Thymus (tissue), 11 donors: ENCODE measurements around the gene HNRNPU. TPM values are rescaled to one million over a fixed set of nuclear protein-coding genes. Genes with fewer than 3 reads are reported as not detected.
A peak's percentile ranks its signal among the peaks of the same experiment; 100 is the strongest.

Experiments used
- DNase-seq, 9 donors: peaks; one replicate each; pipeline ENCODE4 v3.0.0-alpha.2; 2013; ENCODE audit warnings: low spot score in 9 of 9, low read depth in 6 of 9, missing footprints in 1 of 9
- H3K27ac ChIP-seq, 2 donors: one replicate each; pipeline ENCODE4 v1.5.1; 2013; ENCODE audit warnings: control low read depth in 1 of 2, low read depth in 1 of 2, low read length in 1 of 2, mild to moderate bottlenecking in 1 of 2, moderate library complexity in 1 of 2
- H3K27me3 ChIP-seq, 2 donors: one replicate each; pipeline ENCODE4 v1.5.1; 2013; ENCODE audit warnings: low read length in 1 of 2; ENCODE audit not compliant: control insufficient read depth in 2 of 2, insufficient read depth in 1 of 2
- H3K36me3 ChIP-seq, 2 donors: one replicate each; pipeline ENCODE4 v1.5.1; 2013; ENCODE audit warnings: low read length in 1 of 2, mild to moderate bottlenecking in 1 of 2, moderate library complexity in 1 of 2; ENCODE audit not compliant: control insufficient read depth in 2 of 2, insufficient read depth in 2 of 2
- H3K4me1 ChIP-seq, 2 donors: one replicate each; pipeline ENCODE4 v1.5.1; 2013; ENCODE audit warnings: low read length in 2 of 2; ENCODE audit not compliant: control insufficient read depth in 2 of 2, insufficient read depth in 2 of 2
- H3K4me3 ChIP-seq, 2 donors: one replicate each; pipeline ENCODE4 v1.5.1; 2013; ENCODE audit warnings: low read length in 2 of 2, control low read depth in 1 of 2, mild to moderate bottlenecking in 1 of 2
- H3K9me3 ChIP-seq, 2 donors: one replicate each; pipeline ENCODE4 v1.5.1; 2013; ENCODE audit warnings: low read length in 1 of 2, mild to moderate bottlenecking in 1 of 2; ENCODE audit not compliant: control insufficient read depth in 2 of 2, insufficient read depth in 1 of 2
- WGBS: extraction: QIAGEN DNeasy Blood & Tissue Kit; methylation state at CpG from one replicate; pipeline ENCODE4 v1.1.7; 2013; 5-methylcytosine and 5-hydroxymethylcytosine counted together
- polyA plus RNA-seq: library from polyadenylated mRNA; stranded (reverse); fragments of 200-250 nt; gene quantifications from one replicate; pipeline ENCODE4 v1.2.3, GENCODE V29; 2013
- total RNA-seq: library from RNA; stranded (reverse); fragments of 120-200 nt; gene quantifications from one replicate; pipeline ENCODE4 v1.2.4, GENCODE V29; 2013
- donor health status: healthy.

The HNRNPU gene
- total and polyA plus RNA-seq, 2 donors: 259 to 307 TPM

DNA sequence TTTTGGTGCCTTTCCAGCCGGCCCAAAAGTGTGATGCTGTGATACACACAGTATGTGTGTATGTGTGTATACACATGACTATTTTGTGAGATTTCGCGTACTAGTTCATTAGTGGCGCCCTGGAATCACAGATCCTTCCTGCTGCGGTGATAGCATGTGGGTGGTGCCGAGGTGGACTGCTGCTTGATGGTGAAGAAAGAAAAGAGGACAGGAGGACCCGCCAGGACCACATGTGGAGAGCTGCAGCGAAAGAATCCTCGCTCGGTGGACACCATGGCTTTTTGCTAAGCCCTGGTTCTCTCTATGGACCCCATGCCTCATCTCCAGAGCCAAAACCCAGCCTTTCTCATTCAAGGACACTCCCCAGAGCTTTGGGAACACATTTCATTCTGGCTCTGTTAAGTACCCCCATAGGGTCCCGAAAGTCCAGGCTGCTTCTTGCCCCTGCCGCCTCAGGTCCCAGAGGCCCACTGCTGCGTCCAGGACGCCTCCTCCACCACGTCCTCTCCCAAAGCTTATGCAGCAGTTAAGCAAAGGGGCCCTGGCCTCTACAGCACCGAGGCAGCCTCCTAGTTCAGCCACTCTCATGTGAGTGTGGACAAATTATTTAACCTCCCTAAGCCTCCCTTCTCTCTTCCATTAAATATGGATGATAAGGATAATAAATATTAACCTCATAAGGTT lies 61.6 kb downstream of the HNRNPU start:
- DNase-seq: no peak
- H3K4me3 ChIP-seq: no peak overlapping the region
- no peaks in the 10 kb centered on the region for H3K36me3 ChIP-seq
- H3K27ac ChIP-seq: no peak overlapping the region
- H3K27me3 ChIP-seq: no peaks in the 10 kb centered on the region
- 91% methylated on average over 16 of the region's 16 CpGs for WGBS
- no peaks in the 10 kb centered on the region for H3K9me3 ChIP-seq
- no peaks in the 10 kb centered on the region for H3K4me1 ChIP-seq

GRCh38 chr1:244802041-244802440 lies 62.3 kb downstream of the HNRNPU start:
- no peaks in the 10 kb centered on the region for H3K4me1 ChIP-seq

GRCh38 chr1:244801246-244801645 lies 63.1 kb downstream of the HNRNPU start:
- no peak overlapping the region for H3K4me3 ChIP-seq
- WGBS: 39% methylated on average over 14 of the region's 14 CpGs
- H3K27ac ChIP-seq: no peak overlapping the region
- H3K27me3 ChIP-seq: no peaks in the 10 kb centered on the region
- no peaks in the 10 kb centered on the region for H3K9me3 ChIP-seq
- DNase-seq: peak in 7 of 9 donors; percentile 20 to 61 (median 29)
- no peaks in the 10 kb centered on the region for H3K4me1 ChIP-seq
- no peaks in the 10 kb centered on the region for H3K36me3 ChIP-seq

More at GRCh38 chr1:244802041-244802440, 62.3 kb downstream of the HNRNPU start:
- no peak overlapping the region for H3K4me3 ChIP-seq
- WGBS: 63% methylated on average over 14 of the region's 14 CpGs
- DNase-seq: no peak
- H3K27ac ChIP-seq: no peak overlapping the region
- H3K36me3 ChIP-seq: no peaks in the 10 kb centered on the region
- H3K9me3 ChIP-seq: no peaks in the 10 kb centered on the region
- H3K27me3 ChIP-seq: no peaks in the 10 kb centered on the region

DNA sequence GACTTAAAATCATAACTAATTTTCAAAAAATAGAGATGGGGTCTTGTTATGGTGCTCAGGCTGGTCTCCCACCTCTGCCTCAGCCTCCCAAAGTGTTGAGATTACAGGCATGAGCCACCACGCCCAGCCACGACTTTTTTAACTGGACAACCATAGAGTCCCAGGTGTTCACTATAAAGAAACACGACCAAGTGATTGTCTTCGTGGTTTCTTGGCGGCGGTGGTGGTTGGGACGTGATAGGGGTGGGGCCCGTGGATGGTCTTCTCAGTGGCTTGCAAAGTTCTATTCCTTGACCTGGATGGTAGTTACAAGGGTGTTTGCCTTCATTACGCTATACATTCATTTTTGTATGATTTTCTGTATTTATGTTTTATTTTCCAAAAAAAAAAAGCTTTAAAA lies 63.5 kb downstream of the HNRNPU start:
- H3K9me3 ChIP-seq: no peaks in the 10 kb centered on the region
- 76% methylated on average over 9 of the region's 9 CpGs for WGBS
- no peak overlapping the region for H3K27ac ChIP-seq
- DNase-seq: no peak
- H3K4me3 ChIP-seq: no peak overlapping the region
- H3K27me3 ChIP-seq: no peaks in the 10 kb centered on the region
- H3K36me3 ChIP-seq: no peaks in the 10 kb centered on the region
- H3K4me1 ChIP-seq: no peaks in the 10 kb centered on the region

Other genes with a start within 250 kb of the HNRNPU start
- 26.2 TPM for gene DESI2, start 211.4 kb downstream of the HNRNPU start, total RNA-seq
- gene DESI2, start 211.4 kb downstream of the HNRNPU start, polyA plus RNA-seq: 14.7 TPM
- gene COX20, start 28.9 kb downstream of the HNRNPU start, total RNA-seq: 26.9 TPM
- gene COX20, start 28.9 kb downstream of the HNRNPU start, polyA plus RNA-seq: 60.8 TPM